Activated T-cell treated with anti-CD3 and anti-CD28 coated beads, Interleukin-2, amount 50 U/mL, for 24 hours (primary cell): Measurements from ENCODE around the gene GARS1.
A peak's percentile ranks its signal among the peaks of the same experiment; 100 is the strongest.

Experiments used
- DNase-seq: peaks from one replicate; pipeline ENCODE4 v3.0.0-alpha.2; 2020
- H3K27ac Mint-ChIP-seq: 2 replicates; pipeline ENCODE4 v1.8.0; 2020; ENCODE audit warnings: mild to moderate bottlenecking, mixed read lengths
- H3K27me3 Mint-ChIP-seq: 2 replicates; pipeline ENCODE4 v1.8.0; 2020; ENCODE audit warnings: mixed read lengths
- H3K36me3 Mint-ChIP-seq: 2 replicates; pipeline ENCODE4 v1.8.0; 2020; ENCODE audit warnings: low read depth, mixed read lengths
- H3K4me1 Mint-ChIP-seq: 2 replicates; pipeline ENCODE4 v1.8.0; 2020; ENCODE audit warnings: low read depth, mixed read lengths
- H3K4me3 Mint-ChIP-seq: 2 replicates; pipeline ENCODE4 v1.8.0; 2020; ENCODE audit warnings: mild to moderate bottlenecking, moderate library complexity, mixed read lengths
- H3K9me3 Mint-ChIP-seq: 2 replicates; pipeline ENCODE4 v1.8.0; 2020; ENCODE audit warnings: mixed read lengths

GARS1 gene

GRCh38 chr7:30665043-30665442 lies 70.4 kb downstream of the GARS1 start:
- no peak overlapping the region for H3K4me3 Mint-ChIP-seq
- H3K4me1 Mint-ChIP-seq, result no peaks in the 10 kb centered on the region
- H3K27ac Mint-ChIP-seq, result no peak overlapping the region
- H3K36me3 Mint-ChIP-seq, result no peaks in the 10 kb centered on the region
- H3K27me3 Mint-ChIP-seq, result no peaks in the 10 kb centered on the region
- no peak for DNase-seq
- no peaks in the 10 kb centered on the region for H3K9me3 Mint-ChIP-seq

GRCh38 chr7:30665449-30665848 lies 70.8 kb downstream of the GARS1 start:
- no peak overlapping the region for H3K4me3 Mint-ChIP-seq

GRCh38 chr7:30667172-30667571 lies 72.5 kb downstream of the GARS1 start:
- Mint-ChIP-seq H3K36me3 (no peaks in the 10 kb centered on the region), H3K27me3 (peaks cover 3% of the 10 kb centered on the region), H3K9me3 (no peaks in the 10 kb centered on the region), H3K27ac (no peak overlapping the region), H3K4me3 (no peak overlapping the region), H3K4me1 (no peaks in the 10 kb centered on the region)
- DNase-seq, result no peak

More at GRCh38 chr7:30665449-30665848, 70.8 kb downstream of the GARS1 start:
- DNase-seq, result no peak
- H3K27me3 Mint-ChIP-seq, result no peaks in the 10 kb centered on the region
- no peak overlapping the region for H3K27ac Mint-ChIP-seq
- H3K4me1 Mint-ChIP-seq, result no peaks in the 10 kb centered on the region
- H3K9me3 Mint-ChIP-seq, result no peaks in the 10 kb centered on the region
- H3K36me3 Mint-ChIP-seq, result no peaks in the 10 kb centered on the region

GRCh38 chr7:30668102-30668501 lies 73.4 kb downstream of the GARS1 start:
- Mint-ChIP-seq H3K9me3 (no peaks in the 10 kb centered on the region), H3K27me3 (peaks cover 3% of the 10 kb centered on the region), H3K36me3 (no peaks in the 10 kb centered on the region), H3K4me1 (no peaks in the 10 kb centered on the region), H3K4me3 (no peak overlapping the region), H3K27ac (no peak overlapping the region)
- no peak for DNase-seq

- no peak for DNase-seq
- no peaks in the 10 kb centered on the region for H3K36me3 Mint-ChIP-seq
- no peak overlapping the region for H3K4me3 Mint-ChIP-seq
- H3K27me3 Mint-ChIP-seq, result peaks cover 14% of the 10 kb centered on the region
- H3K27ac Mint-ChIP-seq, result no peak overlapping the region
- no peaks in the 10 kb centered on the region for H3K4me1 Mint-ChIP-seq
- no peaks in the 10 kb centered on the region for H3K9me3 Mint-ChIP-seq
Observed at GRCh38 chr7:30671793-30672465, 77.3 kb downstream of the GARS1 start.

GRCh38 chr7:30674420-30674819 lies 79.7 kb downstream of the GARS1 start:
- H3K27ac Mint-ChIP-seq, result no peak overlapping the region
- no peak overlapping the region for H3K4me3 Mint-ChIP-seq
- DNase-seq, result no peak
- peaks cover 34% of the 10 kb centered on the region for H3K27me3 Mint-ChIP-seq
- H3K4me1 Mint-ChIP-seq, result no peaks in the 10 kb centered on the region
- H3K9me3 Mint-ChIP-seq, result no peaks in the 10 kb centered on the region
- no peaks in the 10 kb centered on the region for H3K36me3 Mint-ChIP-seq

- no peaks in the 10 kb centered on the region for H3K4me1 Mint-ChIP-seq
- H3K4me3 Mint-ChIP-seq, result no peak overlapping the region
- H3K27me3 Mint-ChIP-seq, result peaks cover 39% of the 10 kb centered on the region
- no peak overlapping the region for H3K27ac Mint-ChIP-seq
- no peak for DNase-seq
- no peaks in the 10 kb centered on the region for H3K9me3 Mint-ChIP-seq
- no peaks in the 10 kb centered on the region for H3K36me3 Mint-ChIP-seq
Observed at GRCh38 chr7:30674876-30675275, 80.2 kb downstream of the GARS1 start.

GRCh38 chr7:30678805-30679204 lies 84.1 kb downstream of the GARS1 start:
- Mint-ChIP-seq H3K36me3 (no peaks in the 10 kb centered on the region), H3K4me1 (peaks cover 11% of the 10 kb centered on the region), H3K9me3 (no peaks in the 10 kb centered on the region), H3K27ac (no peak overlapping the region), H3K4me3 (no peak overlapping the region), H3K27me3 (peaks cover 69% of the 10 kb centered on the region)
- no peak for DNase-seq

- no peak for DNase-seq
- Mint-ChIP-seq H3K27me3 (peaks cover 78% of the 10 kb centered on the region), H3K4me1 (peaks cover 11% of the 10 kb centered on the region), H3K9me3 (no peaks in the 10 kb centered on the region), H3K4me3 (no peak overlapping the region), H3K27ac (no peak overlapping the region), H3K36me3 (no peaks in the 10 kb centered on the region)
Observed at GRCh38 chr7:30679664-30680063, 85.0 kb downstream of the GARS1 start.

- Mint-ChIP-seq H3K4me3 (peak overlapping the region; percentile 64), H3K27me3 (peaks cover 80% of the 10 kb centered on the region), H3K27ac (no peak overlapping the region), H3K4me1 (peaks cover 11% of the 10 kb centered on the region), H3K36me3 (no peaks in the 10 kb centered on the region), H3K9me3 (no peaks in the 10 kb centered on the region)
- no peak for DNase-seq
Observed at GRCh38 chr7:30681331-30681797, 86.7 kb downstream of the GARS1 start.

- no peak overlapping the region for H3K27ac Mint-ChIP-seq
- H3K9me3 Mint-ChIP-seq, result no peaks in the 10 kb centered on the region
- H3K4me1 Mint-ChIP-seq, result peaks cover 11% of the 10 kb centered on the region
- H3K27me3 Mint-ChIP-seq, result peaks cover 75% of the 10 kb centered on the region
- H3K4me3 Mint-ChIP-seq, result peak overlapping the region; percentile 64
- H3K36me3 Mint-ChIP-seq, result no peaks in the 10 kb centered on the region
- DNase-seq, result peak; percentile 41
Observed at GRCh38 chr7:30681815-30682211, 87.1 kb downstream of the GARS1 start.

GRCh38 chr7:30682212-30683083 lies 87.8 kb downstream of the GARS1 start, which contains the start of gene CRHR2:
Gene CRHR2 (minus strand): TSS chr7:30682456. CDS start chr7:30682280, 176 bp downstream.
- Mint-ChIP-seq H3K4me1 (peaks cover 11% of the 10 kb centered on the region), H3K36me3 (no peaks in the 10 kb centered on the region), H3K9me3 (no peaks in the 10 kb centered on the region), H3K27ac (no peak within 1 kb of the TSS), H3K4me3 (peak within 1 kb of the TSS; percentile 68), H3K27me3 (peaks cover 69% of the 10 kb centered on the region)
- DNase-seq, result peak; percentile 65

GRCh38 chr7:30683306-30683705 lies 88.6 kb downstream of the GARS1 start:
- H3K9me3 Mint-ChIP-seq, result no peaks in the 10 kb centered on the region
- H3K27me3 Mint-ChIP-seq, result peaks cover 65% of the 10 kb centered on the region
- no peak for DNase-seq
- no peak overlapping the region for H3K4me3 Mint-ChIP-seq
- no peaks in the 10 kb centered on the region for H3K36me3 Mint-ChIP-seq
- H3K27ac Mint-ChIP-seq, result no peak overlapping the region
- H3K4me1 Mint-ChIP-seq, result peaks cover 11% of the 10 kb centered on the region
